NT2/D1 (cell line): Measurements from ENCODE around the gene PRR3.

ENCODE experiments used
- SUZ12 ChIP-seq: IDR thresholded peaks from 2 replicates; pipeline ENCODE4 v1.6.1; 2011; ENCODE audit not compliant: insufficient read length, insufficient read depth; ENCODE audit errors: extremely low read depth
- YY1 ChIP-seq: IDR thresholded peaks from 2 replicates; pipeline ENCODE4 v1.6.1; 2011; ENCODE audit not compliant: insufficient read length, insufficient read depth
- ZNF274 ChIP-seq: IDR thresholded peaks from 2 replicates; pipeline ENCODE4 v1.6.1; 2011; ENCODE audit warnings: mild to moderate bottlenecking, low read depth, low read length

GRCh38 chr6:30599625-30600324, 42.7 kb downstream of the PRR3 start:
- TF ChIP-seq ZNF274: no peak
- TF ChIP-seq YY1: no peak
- TF ChIP-seq SUZ12: no peak
